Measurements from ENCODE around the gene TSPAN18. TPM values are rescaled to one million over a fixed set of nuclear protein-coding genes. Genes with fewer than 3 reads are reported as not detected.

TSPAN18 gene
- polyA plus RNA-seq, 1 of the 3 experiments (the other 2 are of a cell fraction), result 0.72 TPM

GRCh38 chr11:44938066-44938691, 211.4 kb downstream of the TSPAN18 start:
- no peak overlapping the region for H3K4me2 ChIP-seq
- no peak for TF ChIP-seq SIN3A (IDR thresholded peaks at IDR 0.05; ENCODE audit: borderline replicate concordance, low read depth, low read length)
- no peak for TF ChIP-seq USF2 (IDR thresholded peaks at IDR 0.05; ENCODE audit: borderline replicate concordance, low read depth, low read length)
- TF ChIP-seq EZH2phosphoT487 (IDR thresholded peaks at IDR 0.05; ENCODE audit: borderline replicate concordance, low read depth), result no peak
- TF ChIP-seq TCF12 (IDR thresholded peaks at IDR 0.05), result no peak
- no peak for TF ChIP-seq GABPA (IDR thresholded peaks at IDR 0.05; ENCODE audit: low read depth)
- no peak for TF ChIP-seq MAX (IDR thresholded peaks at IDR 0.05; ENCODE audit: low read depth)
- no peak for TF ChIP-seq MEF2A (IDR thresholded peaks at IDR 0.05; ENCODE audit: borderline replicate concordance, low read depth)
- no peak overlapping the region for H3K4me3 ChIP-seq (ENCODE audit: low read depth in 2 of 2, low read length in 1 of 2)
- no peaks in the 10 kb centered on the region for H3K36me3 ChIP-seq (replicated peaks in 1 of 2; ENCODE audit: control insufficient read depth in 1 of 2, insufficient read depth in 2 of 2, low read length in 1 of 2)
- H3K27me3 ChIP-seq (ENCODE audit: insufficient read depth), result no peaks in the 10 kb centered on the region
- peaks cover 3% of the 10 kb centered on the region for H3F3A ChIP-seq (replicated peaks; ENCODE audit: insufficient read depth)
- H3K9me3 ChIP-seq, result no peaks in the 10 kb centered on the region
- DNase-seq, result no peak
- 96% methylated on average over 15 of the region's 19 CpGs for WGBS (ENCODE audit: low lambda C conversion rate)
- no peak overlapping the region for H3K9ac ChIP-seq
- H3K79me2 ChIP-seq (ENCODE audit: insufficient read depth), result no peaks in the 10 kb centered on the region
- ChIA-PET POLR2A (no interaction called here), CTCF (interaction anchor here (0.7 to 24.2 kb wide), 12 partner anchors 9 to 401 kb away, joined by 3 to 1245 read pairs (median 4); partner anchors contain the start of gene TP53I11)
- H3K27ac ChIP-seq (ENCODE audit: low read depth in 2 of 2, low read length in 1 of 2), result no peak overlapping the region
- no peaks in the 10 kb centered on the region for H3K9me2 ChIP-seq
- peaks cover 10% of the 10 kb centered on the region; the same call in 1 of the 2 replicates for H4K20me1 ChIP-seq (ENCODE audit: insufficient read depth)
- peaks cover 0 to 6% of the 10 kb centered on the region in 2 experiments; a peak in 1 of 4 replicates for H3K4me1 ChIP-seq (ENCODE audit: control insufficient read depth in 1 of 2, insufficient read depth in 2 of 2, low read depth in 1 of 2, low read length in 1 of 2)
- no peak overlapping the region for H2AFZ ChIP-seq (ENCODE audit: low read depth)

GRCh38 chr11:44939673-44940395, 213.1 kb downstream of the TSPAN18 start:
- Histone ChIP-seq H3K9me3 (no peaks in the 10 kb centered on the region), H3K36me3 (replicated peaks in 1 of 2; ENCODE audit: control insufficient read depth in 1 of 2, insufficient read depth in 2 of 2, low read length in 1 of 2) (no peaks in the 10 kb centered on the region), H3K4me1 (ENCODE audit: control insufficient read depth in 1 of 2, insufficient read depth in 2 of 2, low read depth in 1 of 2, low read length in 1 of 2) (peaks cover 0 to 9% of the 10 kb centered on the region in 2 experiments; a peak in 1 of 4 replicates), H3K4me3 (ENCODE audit: low read depth in 2 of 2, low read length in 1 of 2) (no peak overlapping the region), H3K79me2 (ENCODE audit: insufficient read depth) (no peaks in the 10 kb centered on the region), H3K27ac (ENCODE audit: low read depth in 2 of 2, low read length in 1 of 2) (no peak overlapping the region), H4K20me1 (ENCODE audit: insufficient read depth) (peaks cover 25% of the 10 kb centered on the region; the same call in 1 of the 2 replicates), H3K9ac (no peak overlapping the region), H3K4me2 (no peak overlapping the region), H2AFZ (ENCODE audit: low read depth) (no peak overlapping the region), H3K27me3 (ENCODE audit: insufficient read depth) (no peaks in the 10 kb centered on the region), H3K9me2 (no peaks in the 10 kb centered on the region), H3F3A (replicated peaks; ENCODE audit: insufficient read depth) (peaks cover 3% of the 10 kb centered on the region)
- ChIA-PET CTCF (interaction anchor here (0.6 to 24.2 kb wide), 8 partner anchors 7 to 383 kb away, joined by 3 to 1245 read pairs (median 6); partner anchors contain the start of gene TP53I11), POLR2A (no interaction called here)
- WGBS (ENCODE audit: low lambda C conversion rate), result 90% methylated on average over 21 of the region's 22 CpGs
- DNase-seq, result no peak
- TF ChIP-seq CTCF (IDR thresholded peaks at IDR 0.05), result peak; percentile 18
- TF ChIP-seq SMC3 (IDR thresholded peaks at IDR 0.05; ENCODE audit: low read depth, low read length), result no peak
